ENCODE measurements around the gene GAB1.

The GAB1 gene

GRCh38 chr4:143488687-143489086 is 152.0 kb downstream of the GAB1 start:
- H3K27ac ChIP-seq = no peak overlapping the region
- no peak for TF ChIP-seq ZFX (IDR thresholded peaks at IDR 0.05; ENCODE audit: borderline replicate concordance)
- TF ChIP-seq CTCF (IDR thresholded peaks at IDR 0.05) = no peak

GRCh38 chr4:143489106-143489505 is 152.4 kb downstream of the GAB1 start:
- TF ChIP-seq CTCF (IDR thresholded peaks at IDR 0.05) (no peak), ZFX (IDR thresholded peaks at IDR 0.05; ENCODE audit: borderline replicate concordance) (no peak)
- H3K27ac ChIP-seq = no peak overlapping the region

DNA sequence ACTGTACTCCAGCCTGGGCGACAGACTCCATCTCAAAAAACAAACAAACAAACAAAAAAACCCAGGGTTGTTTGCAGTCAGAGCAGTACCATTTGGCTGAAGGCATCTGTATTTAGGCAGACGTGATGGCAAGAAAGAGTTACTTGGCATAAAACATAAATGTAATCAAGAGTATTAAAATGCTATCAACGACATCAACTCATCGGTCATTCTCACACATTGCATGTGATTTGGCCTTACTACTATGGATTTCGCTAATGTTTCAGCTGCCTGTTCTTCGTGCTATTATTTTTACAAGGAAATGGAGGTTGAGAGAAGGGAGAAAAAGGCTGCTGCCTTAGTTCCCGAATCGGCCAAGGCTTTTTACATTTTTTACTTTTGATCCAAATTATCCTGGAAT is 161.3 kb downstream of the GAB1 start:
- no peak overlapping the region for H3K27ac ChIP-seq
- TF ChIP-seq ZFX (IDR thresholded peaks at IDR 0.05; ENCODE audit: borderline replicate concordance) = no peak
- no peak for TF ChIP-seq CTCF (IDR thresholded peaks at IDR 0.05)

DNA sequence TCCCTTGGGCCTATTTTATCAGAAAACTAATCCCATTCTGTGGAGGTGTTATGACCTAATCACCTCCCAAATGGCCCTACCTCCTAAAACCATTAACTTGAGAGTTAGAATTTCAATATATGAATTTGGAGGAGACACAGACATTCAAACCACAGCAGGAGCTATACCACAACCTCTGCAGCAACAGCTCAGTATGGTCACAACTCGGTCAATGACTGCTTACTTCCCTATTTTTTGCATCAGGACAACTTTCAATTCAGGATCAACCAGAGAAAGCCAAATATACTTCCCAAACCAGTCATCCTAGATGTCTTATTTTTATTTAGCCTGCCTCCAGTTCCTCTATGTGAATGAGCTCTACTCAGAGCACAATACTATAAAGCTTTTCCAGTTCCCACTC is 165.6 kb downstream of the GAB1 start:
- TF ChIP-seq ZFX (IDR thresholded peaks at IDR 0.05; ENCODE audit: borderline replicate concordance) (no peak), CTCF (IDR thresholded peaks at IDR 0.05) (no peak)

DNA sequence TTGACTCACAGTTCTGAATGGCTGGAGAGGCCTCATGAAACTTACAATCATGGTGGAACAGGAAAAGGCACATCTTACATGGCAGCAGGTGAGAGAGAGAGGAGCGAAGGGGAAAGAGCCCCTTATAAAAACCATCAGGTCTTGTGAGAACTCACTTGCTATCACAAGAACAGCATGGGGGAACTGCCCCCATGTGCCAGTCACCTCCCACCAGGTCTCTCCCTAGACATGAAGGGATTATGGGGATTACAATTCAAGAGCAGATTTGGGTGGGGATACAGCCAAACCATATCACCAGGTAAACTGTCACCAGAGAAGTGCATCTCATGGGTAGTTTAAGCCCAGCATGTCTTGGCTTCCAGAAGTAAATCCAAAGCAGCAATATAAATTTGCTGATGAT is 169.4 kb downstream of the GAB1 start:
- H3K27ac ChIP-seq = no peak overlapping the region
- TF ChIP-seq CTCF (IDR thresholded peaks at IDR 0.05) = no peak
- TF ChIP-seq ZFX (IDR thresholded peaks at IDR 0.05; ENCODE audit: borderline replicate concordance) = no peak

More for the DNA sequence above, 165.6 kb downstream of the GAB1 start:
- no peak overlapping the region for H3K27ac ChIP-seq

DNA sequence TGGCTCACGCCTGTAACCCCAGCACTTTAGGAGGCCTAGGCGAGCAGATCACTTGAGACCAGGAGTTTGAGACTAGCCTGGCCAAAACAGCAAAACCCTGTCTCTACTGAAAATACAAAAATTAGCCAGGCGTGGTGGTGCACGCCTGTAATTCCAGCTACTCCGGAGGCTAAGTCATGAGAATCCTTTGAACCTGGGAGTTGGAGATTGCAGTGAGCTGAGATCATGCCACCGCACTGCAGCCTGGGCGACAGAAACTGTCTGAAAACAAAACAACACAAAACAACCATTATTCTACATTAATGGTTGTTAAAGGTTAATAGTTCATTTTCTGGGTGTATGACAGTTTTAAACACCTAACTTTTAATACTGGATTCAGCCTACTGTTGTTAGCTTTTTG is 175.2 kb downstream of the GAB1 start:
- TF ChIP-seq CTCF (IDR thresholded peaks at IDR 0.05) = no peak
- H3K27ac ChIP-seq = no peak overlapping the region

GRCh38 chr4:143512978-143513313 is 176.3 kb downstream of the GAB1 start:
- no peak for TF ChIP-seq ZFX (IDR thresholded peaks at IDR 0.05; ENCODE audit: borderline replicate concordance)
- no peak for TF ChIP-seq CTCF (IDR thresholded peaks at IDR 0.05)
- H3K27ac ChIP-seq = peak overlapping the region; percentile 96

Measured in 22Rv1 (cell line).